NK-92 (cell line): ENCODE measurements around the gene FAM120B.

Experiments
- DNase-seq: peaks from one replicate; lab custom pipeline; 2025; ENCODE audit not compliant: unreplicated experiment; lab: John Stamatoyannopoulos, UW

The FAM120B gene

DNA sequence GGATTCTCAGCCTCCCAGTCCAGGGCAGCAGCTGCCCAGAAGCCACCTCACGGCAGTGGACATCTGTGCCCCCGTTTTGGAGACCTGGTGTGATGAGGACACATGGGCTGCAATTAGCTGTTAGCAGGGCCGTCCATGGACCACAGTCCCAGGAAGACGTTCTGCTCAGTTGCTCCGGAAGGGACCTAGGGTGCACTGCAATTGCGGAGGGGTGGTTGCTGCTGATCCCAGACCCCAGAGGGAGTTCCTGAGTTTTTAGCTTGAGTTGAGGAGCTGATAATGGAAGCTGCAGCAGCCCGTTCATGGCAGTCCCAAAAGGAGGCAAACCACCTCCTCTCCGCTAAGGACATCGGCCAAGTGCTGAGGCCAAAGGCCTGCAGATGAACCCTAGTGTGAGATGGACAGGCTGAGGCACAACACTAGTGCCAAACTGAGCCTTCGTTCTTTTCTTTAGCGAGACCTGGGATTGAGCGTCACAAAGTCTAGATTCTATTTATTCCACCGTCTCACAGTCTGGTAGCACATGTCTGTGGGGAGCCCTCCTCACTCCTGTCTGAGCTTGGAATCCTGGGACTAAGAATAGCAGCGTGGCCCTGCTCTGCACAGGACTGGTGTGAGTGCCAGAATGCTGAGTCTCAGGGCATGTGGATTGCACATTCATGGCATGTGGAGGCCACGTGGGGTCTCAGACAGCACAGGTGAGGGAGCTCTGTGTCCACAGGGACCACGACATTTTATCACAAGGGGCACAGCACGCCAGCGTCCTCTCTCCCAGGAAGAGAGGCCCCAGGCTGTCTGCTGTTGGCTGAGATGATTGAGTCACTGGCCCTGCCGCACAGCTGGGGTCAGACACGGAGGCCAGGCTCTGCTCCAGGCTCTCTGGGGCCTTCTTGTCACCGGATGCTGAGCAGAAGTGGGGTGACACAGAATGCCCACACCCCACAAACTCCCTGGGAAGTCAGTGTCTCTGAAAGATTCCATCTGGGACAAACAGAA lies 133.1 kb downstream of the FAM120B start:
- no peak for DNase-seq

DNA sequence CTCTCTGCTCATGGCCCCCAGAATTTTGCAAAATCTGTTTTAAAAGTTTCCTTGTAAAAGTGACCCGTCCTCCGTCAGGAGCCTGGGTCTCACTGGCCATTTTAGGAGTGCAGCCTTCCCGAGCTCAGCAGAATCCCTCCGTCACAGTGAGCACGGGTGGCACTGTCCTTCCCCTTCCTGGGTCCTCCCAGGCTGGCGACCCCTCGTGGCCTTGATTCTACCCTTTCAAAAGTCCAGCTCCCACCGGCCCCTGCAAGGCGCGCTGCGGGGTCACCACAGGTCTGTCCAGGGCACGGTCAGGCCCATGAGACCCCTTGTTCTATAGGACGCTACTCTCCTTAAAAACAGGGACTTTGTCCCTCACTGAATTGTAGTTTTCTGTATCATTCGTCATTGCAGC lies 133.9 kb downstream of the FAM120B start:
- no peak for DNase-seq

DNA sequence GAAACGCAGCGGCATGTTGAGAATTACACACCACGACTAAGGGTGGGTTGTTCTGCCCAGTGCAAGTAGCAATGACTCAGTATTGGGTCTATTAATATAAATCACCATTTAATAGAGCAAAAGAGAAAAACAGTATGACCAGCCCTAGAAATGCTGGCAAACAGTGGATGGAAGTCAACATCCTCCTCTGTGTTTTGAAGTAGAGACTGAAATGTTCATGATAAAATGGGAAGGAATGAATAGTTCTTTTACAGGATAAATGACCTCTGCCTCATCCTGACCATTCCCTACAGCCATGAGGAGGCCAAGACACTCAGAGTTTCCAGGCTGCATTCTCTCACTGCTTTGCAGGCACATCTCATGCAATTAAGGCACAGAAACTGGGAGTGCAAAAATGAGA lies 134.8 kb downstream of the FAM120B start:
- no peak for DNase-seq

DNA sequence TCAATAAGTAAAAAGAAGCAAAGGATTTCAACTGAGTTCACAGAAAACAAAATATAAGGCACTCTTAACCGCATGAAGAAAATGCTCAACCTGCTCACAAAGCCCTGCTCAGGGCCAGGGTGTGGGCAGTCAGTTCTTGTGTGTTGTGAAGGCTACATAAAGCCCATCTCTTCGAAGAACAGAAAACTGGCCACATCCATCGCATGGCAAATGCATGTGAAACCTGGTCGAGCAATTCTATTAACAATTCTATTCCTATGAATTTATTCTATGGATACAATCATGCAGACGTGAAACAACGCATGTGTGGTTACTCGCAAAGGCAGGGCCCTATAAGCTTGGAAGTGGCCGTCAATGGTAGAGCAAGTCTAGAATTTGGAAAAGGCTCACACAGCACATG lies 136.0 kb downstream of the FAM120B start:
- DNase-seq, result no peak

DNA sequence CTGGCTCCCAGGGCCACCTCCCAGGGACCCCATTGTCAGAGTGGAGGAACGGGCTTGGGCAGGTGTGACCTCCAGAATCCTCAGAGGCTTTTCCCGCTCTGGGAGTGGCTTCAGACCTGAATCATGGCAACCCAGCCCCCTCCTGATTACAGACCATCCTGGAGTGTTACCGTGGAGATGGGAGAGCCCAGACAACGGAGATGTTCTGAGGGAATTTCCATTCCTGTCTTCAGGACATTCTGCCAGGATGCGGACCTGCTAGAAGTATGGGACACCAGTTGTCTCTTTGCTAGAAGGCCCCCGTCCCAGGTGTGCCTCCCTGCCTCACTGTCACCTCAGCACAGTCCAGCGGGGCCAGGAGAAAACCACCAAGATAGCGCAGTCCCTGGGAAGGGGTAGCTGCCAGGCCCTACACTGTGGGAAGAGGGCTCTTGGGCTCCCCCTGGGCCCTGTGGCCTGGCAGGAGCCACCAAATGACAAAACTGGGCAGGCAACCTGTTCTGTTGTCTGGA lies 136.6 kb downstream of the FAM120B start:
- DNase-seq, result no peak

DNA sequence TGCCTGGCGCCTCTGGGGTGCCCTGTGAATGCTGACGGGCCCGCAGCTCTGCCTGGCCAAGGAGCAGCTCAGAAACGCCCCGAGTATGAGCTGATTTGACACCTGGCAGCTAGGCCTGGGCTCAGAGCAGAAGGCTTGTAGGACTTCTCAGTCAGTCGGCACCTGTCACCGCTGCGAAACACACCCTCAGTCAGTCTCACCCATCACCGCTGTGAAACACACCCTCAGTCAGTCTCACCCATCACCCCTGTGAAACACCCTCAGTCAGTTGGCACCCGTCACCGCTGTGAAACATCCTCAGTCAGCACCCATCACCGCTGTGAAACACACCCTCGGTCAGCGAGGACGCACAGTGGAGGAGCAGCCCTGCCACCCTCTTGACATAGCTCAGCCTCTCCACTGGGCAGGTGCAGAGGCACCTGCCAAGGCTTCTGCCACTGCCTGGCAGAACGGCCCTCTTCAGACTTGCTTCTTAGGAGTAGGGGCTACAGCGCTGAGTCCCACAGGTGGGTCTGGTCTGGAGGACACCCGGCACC lies 137.6 kb downstream of the FAM120B start:
- DNase-seq, result no peak

DNA sequence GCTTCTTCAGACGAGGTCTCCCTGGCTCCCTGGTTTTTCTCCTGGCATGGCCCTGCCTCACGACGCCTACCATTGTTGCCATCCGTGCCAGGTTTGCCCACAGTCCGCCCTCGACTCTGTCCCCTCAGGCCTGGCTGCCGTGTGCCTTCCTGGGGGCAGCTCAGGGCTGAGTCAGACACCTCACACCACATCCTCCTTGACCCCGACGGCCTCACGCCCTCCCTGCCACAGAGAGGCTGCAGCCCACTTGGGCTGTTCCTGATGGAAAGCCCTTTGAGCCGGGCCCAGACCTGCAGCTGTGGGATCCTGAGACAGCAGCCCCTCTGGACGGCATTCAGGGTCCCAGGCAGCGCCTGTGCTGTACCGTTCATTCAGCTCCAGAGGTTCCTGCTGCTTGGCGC lies 138.3 kb downstream of the FAM120B start:
- DNase-seq, result no peak

DNA sequence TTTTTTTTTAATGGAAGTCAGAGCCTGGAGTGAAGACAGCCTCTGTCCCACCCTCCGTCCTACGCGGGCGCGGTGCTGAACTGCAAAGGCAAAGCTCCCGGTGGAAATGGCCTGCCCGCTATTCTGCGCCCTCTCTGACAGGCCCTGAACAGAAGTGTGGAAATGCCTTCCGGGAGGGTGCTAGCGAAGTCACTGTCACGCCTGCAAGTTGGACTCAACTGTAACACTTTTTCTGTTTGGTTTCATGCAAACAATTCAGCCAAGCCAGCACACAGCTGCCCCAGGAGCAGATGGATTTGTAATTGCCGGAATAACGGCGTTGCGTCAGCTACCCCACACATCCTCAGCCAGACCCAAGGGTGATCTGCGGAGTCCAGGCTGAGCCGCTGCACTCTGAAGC lies 138.9 kb downstream of the FAM120B start:
- DNase-seq, result no peak

DNA sequence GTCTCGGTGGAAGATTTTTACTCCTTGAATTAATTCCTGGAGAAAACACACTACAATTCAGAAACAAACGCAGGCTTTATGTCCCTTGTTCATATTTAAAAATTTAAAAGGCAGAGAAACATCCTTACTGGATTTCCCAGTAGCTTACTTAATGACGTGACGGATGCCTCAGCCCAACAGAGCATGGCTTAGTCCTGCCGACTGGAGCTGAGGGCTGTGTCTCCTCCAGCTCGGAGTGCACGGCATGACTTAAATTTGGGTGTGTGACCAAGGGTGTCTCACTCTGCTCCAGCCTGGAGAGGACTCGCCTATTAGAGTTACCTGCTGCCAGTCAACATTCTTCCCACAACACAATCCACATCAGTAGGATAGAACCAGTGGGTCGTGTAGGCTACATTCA lies 139.4 kb downstream of the FAM120B start:
- DNase-seq, result no peak

DNA sequence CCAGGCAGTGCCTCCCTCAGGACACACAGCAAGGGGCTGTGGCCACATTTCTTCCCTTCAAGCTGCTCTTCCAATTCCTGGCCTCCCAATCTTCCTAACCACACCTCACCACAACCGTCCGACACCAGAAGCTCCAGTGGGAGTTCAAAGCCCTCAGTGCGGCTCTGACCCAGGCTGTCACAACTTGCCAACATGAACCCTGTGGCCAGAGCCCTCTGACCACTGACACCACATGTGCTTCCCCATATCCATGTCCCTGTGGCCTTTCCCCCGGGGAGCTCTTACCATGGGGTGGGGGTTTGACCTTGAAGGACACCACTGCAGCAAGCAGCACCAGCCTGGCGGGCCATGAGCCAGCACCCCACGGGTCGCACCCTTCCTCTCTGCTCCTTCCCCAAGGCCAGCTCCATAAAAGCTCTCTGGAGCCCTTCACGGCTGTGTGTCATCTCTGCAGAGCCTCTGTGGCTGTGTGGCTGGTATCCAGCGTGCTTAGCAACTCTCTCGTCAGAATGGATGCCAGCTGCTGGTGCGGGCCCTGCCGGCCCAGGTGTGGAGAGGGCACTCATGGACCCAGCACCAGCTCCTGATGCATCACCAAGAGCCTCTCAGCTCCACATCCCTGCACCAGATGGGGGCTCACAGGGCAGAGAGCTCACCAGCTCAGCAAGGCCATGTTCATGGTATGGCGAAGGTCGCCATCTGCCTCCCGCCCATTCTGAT lies 140.4 kb downstream of the FAM120B start:
- DNase-seq, result no peak

DNA sequence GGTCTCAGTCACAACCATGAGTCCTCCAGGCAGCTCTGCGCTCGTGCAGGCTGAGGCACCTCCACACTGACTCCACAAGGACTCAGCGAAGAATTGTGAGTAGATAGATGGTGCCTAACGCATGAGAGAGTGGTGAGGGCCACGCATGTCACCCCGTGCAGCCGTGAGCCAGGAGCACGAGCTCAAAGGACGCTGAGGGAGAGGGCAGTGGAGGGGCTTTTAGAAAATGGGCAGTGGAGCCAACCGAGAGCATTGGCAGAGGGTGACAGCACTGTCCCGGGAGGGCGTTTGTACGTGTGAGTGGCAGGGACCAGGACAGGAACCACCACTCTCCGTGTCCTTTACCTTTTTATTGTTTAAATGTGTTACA lies 141.0 kb downstream of the FAM120B start:
- no peak for DNase-seq

DNA sequence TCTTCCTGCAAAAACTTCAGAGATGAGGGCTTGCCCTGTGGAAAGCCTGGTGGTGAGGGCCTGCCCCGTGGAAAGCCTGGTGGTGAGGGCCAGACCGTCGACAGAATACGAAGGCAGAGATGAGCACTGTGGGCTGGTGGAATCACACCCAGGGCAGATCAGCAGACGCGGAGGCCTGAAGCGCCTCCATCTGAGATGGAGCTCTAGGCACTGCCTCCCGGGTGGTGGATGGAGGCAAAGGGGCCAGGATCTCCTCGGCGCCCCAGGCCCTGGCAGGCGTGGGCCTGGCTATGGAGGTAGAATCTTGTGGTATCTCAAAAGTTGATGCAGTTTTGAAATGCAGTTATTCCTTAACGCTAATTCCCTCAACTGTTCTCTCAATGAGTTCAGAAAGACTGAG lies 141.8 kb downstream of the FAM120B start:
- no peak for DNase-seq

DNA sequence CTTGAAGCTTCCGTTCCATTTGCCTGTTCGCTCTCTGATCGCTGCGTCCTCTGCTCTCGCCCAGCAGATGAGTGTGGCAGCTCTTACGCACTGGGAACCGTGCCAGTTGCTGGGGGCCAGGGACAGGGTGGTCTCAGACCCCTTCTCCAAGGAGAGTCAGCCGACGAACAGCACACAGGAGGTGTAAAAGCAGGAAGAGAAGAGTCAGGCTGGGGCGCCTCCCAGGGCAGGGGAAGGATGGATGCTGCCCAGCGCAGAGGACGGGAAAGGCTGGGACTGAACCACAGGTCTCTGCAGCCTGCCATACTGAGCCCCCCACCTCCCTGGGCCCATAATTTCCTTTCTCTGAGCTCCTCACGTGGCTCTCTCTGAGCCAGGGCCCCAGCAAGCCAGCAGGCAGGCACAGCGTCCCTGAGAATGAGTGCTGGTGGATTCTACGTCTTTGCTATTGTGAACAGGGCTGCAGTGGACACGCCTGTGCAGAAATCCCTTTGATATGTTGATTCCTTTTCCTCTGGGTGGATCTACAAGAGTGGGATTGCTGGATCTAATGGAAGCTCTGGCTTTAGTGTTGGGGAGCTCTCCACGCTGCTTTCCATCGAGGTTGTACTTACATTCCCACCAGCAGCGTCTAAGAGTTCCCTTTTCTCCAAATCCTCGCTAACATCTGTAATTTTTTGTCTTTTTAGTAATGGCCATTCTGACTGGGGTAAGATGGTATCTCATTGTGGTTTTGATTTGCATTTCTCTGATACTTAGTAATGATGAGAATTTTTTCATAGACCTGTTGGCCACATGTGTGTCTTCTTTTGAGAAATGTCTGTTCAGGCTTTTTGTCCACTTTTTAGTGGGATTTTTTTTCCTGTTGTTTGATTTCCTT lies 142.4 kb downstream of the FAM120B start:
- DNase-seq, result no peak

DNA sequence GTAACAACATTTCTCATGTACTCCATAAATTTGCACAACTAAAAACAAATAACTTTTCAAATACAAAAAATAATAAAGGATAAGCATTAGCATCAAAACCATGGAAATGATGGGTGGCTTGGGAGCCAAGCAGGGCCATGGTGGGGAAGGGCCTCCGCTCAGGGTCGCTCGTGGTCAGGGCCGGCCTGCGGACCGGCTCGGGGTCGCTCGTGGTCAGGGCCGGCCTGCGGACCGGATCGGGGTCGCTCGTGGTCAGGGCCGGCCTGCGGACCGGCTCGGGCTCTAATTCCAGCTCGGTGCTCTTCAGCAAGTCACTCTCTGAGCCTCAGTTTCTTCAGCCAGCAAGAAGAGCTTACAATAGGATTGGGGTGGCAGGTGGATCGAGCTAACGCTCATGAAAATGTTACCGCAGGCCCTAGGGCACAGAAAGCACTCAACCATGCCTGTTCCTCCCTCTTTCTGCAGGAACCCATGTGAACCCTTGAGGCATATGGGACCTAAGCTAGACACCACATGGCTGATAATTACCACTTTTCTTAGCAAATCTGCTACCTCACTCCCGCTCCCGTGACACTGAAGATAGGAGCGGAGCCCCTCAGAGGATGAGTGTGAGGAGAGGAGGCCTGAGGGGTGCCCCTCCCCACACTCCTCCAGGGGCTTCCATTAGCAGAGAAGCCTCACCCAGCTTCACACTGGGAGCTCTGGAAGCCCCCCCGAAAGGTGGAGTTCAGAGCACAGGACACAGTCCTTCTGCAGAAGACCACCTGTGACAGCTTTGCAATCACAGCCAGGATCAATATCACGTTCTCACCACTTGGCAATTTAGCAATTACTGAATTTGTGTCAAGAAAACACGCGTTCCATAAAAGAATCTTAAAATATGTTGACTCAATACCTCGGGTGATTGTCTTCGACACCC lies 143.5 kb downstream of the FAM120B start:
- DNase-seq, result no peak

DNA sequence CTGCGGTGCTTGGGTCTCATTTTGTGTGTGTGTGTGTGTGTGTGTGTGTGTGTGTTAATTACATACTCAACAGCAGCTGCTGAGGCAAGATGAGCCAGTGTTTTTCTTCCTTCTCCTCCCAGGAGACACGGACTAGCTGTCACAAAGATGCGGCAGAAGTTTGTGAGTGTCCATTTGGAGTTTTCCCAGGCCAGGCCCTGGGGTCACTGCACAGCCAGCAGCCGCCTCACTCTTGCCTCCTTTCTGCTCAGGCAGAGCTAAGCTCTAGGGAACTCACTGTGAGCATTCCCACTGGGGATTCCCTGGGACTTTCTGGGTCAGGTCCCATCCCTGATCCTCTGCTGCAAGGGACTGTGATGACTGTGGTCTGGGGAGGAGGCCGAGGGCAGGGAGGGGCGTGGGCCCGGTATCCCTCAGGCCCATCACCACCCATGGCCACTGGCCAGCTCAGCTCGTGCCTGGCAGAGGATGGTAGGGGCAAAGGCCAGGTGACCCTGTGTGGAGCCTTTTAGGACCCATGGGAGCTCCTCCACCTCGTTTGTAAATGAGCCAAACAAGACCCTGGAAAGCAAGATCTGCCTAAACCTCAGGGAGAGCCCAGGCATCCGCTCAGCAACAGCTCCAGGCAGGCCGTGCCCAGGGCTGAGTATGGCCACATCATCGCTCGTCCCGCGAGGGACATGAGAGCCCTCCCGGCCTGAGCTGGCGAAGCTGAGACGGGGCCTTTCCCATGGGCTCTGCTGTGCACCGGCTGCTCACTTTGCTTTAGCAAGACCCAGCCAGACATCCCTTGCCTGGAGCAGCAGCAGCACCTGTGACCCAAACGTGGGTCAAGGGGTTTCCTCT lies 144.6 kb downstream of the FAM120B start:
- DNase-seq, result no peak

DNA sequence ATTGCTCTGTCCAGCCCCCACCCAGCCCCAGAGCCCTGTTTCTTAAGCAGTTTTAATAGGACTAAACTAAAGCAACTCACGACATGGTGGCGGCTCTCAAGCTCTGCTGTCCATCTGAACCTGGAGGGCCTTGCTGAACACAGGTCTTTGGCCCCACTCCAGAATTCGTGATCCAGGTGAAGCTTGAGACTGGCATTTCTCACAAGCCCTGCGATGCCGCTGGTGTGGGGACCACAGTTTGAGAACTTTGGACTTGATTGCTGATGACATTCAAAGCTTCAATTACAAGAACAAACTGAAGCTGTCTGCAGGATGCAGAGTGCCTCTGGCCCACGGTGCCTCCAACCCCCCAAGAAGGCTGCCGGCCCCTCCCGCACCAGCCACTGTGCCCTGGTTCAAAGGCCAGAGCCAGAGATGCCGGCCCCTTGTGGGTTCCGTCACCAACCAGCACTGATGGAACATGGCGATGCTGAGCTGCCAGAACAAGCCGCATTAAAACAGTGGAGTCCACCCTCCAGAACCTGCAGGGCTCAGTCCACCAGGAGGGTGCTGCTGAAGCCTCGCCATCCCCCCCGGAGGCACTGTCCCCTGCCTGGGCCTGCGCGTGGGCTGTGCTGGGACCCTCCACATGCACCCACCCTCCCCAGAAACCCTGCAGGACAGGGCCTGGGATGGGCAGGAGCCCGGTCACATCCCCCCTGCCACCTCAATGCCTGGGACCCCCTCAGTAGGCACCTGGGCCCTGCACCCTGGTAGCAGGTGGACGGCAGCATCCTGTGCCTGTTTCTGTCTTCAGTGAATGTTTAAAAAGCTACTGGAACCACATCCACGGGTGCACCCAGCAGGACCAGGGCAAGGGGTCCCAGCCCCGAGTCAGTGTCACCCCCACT lies 145.4 kb downstream of the FAM120B start:
- no peak for DNase-seq

DNA sequence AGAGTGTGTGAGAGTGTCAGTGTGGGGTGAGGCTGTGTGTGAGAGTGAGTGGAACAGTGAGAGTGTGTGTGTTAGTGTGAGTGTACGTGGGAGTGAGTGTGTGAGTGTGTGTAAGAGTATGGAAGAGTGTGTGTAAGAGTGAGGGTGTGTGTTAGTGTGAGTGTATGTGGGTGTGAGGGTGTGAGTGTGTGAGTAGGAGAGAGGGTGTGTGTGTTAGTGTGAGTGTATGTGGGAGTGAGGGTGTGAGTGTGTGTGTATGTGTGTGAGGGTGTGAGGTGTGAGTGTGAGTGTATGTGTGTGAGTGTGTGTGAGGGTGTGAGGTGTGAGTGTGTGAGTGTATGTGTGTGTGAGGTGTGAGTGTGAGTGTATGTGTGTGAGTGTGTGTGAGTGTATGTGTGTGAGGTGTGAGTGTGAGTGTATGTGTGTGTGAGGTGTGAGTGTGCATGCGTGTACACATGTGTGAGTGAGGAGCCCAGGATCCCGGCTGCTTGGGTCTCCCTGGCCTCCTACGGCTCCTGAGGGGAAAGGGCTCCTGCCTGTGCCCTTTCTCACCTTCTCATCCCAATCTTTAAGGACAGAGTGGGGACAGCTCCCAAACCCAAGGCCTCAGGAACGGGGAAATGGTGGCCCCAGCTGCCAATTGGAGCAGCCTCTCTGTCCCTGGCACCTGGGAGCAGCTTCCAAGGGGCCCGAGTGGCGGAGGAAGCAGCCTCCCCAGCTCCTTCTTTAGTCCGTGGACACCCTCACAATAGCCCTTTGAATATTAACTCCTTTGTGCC lies 146.4 kb downstream of the FAM120B start:
- no peak for DNase-seq
